ENCODE measurements around the gene TMEM45B. TPM values are rescaled to one million over a fixed set of nuclear protein-coding genes. Genes with fewer than 3 reads are reported as not detected.
A peak's percentile ranks its signal among the peaks of the same experiment; 100 is the strongest.

Gene TMEM45B
- total and polyA plus RNA-seq, 2 experiments from 2014 or later = 97.2 to 114 TPM

GRCh38 chr11:129853518-129854231 lies 38.0 kb downstream of the TMEM45B start:
- Histone ChIP-seq H4K20me1 (ENCODE audit: insufficient read depth, poor library complexity, severe bottlenecking) (no peaks in the 10 kb centered on the region), H3K4me3 (no peak overlapping the region), H3K4me2 (peak overlapping the region; percentile 41), H3K79me2 (no peaks in the 10 kb centered on the region), H3K27me3 (no peaks in the 10 kb centered on the region), H3K27ac (peak overlapping the region; percentile 88), H3K9me3 (ENCODE audit: low read depth) (no peaks in the 10 kb centered on the region), H2AFZ (no peak overlapping the region), H3K9me2 (replicated peaks; ENCODE audit: insufficient read depth) (no peaks in the 10 kb centered on the region), H3K36me3 (replicated peaks; ENCODE audit: insufficient read depth, low read depth) (no peaks in the 10 kb centered on the region), H3K4me1 (ENCODE audit: insufficient read depth) (peaks cover 12% of the 10 kb centered on the region)
- TF ChIP-seq EZH2 (IDR thresholded peaks at IDR 0.05; ENCODE audit: borderline replicate concordance) (no peak), CTCF (IDR thresholded peaks at IDR 0.05; ENCODE audit: poor library complexity) (no peak), EZH2phosphoT487 (IDR thresholded peaks at IDR 0.05; ENCODE audit: low read depth, severe bottlenecking, unreplicated experiment) (no peak)
- WGBS (ENCODE audit: low lambda C conversion rate, missing lambda C conversion rate) = 23% methylated on average over 10 of the region's 10 CpGs
- DNase-seq (ENCODE audit: low spot score) = peak; percentile 89

- H3K4me2 ChIP-seq = peak overlapping the region; percentile 41
- TF ChIP-seq EZH2 (IDR thresholded peaks at IDR 0.05; ENCODE audit: borderline replicate concordance) = no peak
- TF ChIP-seq EZH2phosphoT487 (IDR thresholded peaks at IDR 0.05; ENCODE audit: low read depth, severe bottlenecking, unreplicated experiment) = no peak
- no peak for TF ChIP-seq CTCF (IDR thresholded peaks at IDR 0.05; ENCODE audit: poor library complexity)
- no peaks in the 10 kb centered on the region for H3K9me3 ChIP-seq (ENCODE audit: low read depth)
- no peaks in the 10 kb centered on the region for H3K9me2 ChIP-seq (replicated peaks; ENCODE audit: insufficient read depth)
- H3K4me1 ChIP-seq (ENCODE audit: insufficient read depth) = peaks cover 12% of the 10 kb centered on the region
- H3K4me3 ChIP-seq = no peak overlapping the region
- H3K27ac ChIP-seq = peak overlapping the region; percentile 81
- H3K27me3 ChIP-seq = no peaks in the 10 kb centered on the region
- DNase-seq (ENCODE audit: low spot score) = no peak
- no peaks in the 10 kb centered on the region for H3K79me2 ChIP-seq
- no peak overlapping the region for H2AFZ ChIP-seq
- H4K20me1 ChIP-seq (ENCODE audit: insufficient read depth, poor library complexity, severe bottlenecking) = no peaks in the 10 kb centered on the region
- H3K36me3 ChIP-seq (replicated peaks; ENCODE audit: insufficient read depth, low read depth) = no peaks in the 10 kb centered on the region
- 88% methylated on average over 7 of the region's 7 CpGs for WGBS (ENCODE audit: low lambda C conversion rate, missing lambda C conversion rate)
These were observed 38.7 kb downstream of the TMEM45B start for GRCh38 chr11:129854232-129854805.

GRCh38 chr11:129855086-129855485 lies 39.4 kb downstream of the TMEM45B start:
- H3K79me2 ChIP-seq = no peaks in the 10 kb centered on the region
- no peaks in the 10 kb centered on the region for H3K9me2 ChIP-seq (replicated peaks; ENCODE audit: insufficient read depth)
- H3K4me2 ChIP-seq = no peak overlapping the region
- no peaks in the 10 kb centered on the region for H3K27me3 ChIP-seq
- no peaks in the 10 kb centered on the region for H3K36me3 ChIP-seq (replicated peaks; ENCODE audit: insufficient read depth, low read depth)
- H3K27ac ChIP-seq = peak overlapping the region; percentile 81
- peaks cover 12% of the 10 kb centered on the region for H3K4me1 ChIP-seq (ENCODE audit: insufficient read depth)
- H3K4me3 ChIP-seq = no peak overlapping the region
- no peak for DNase-seq (ENCODE audit: low spot score)
- no peaks in the 10 kb centered on the region for H3K9me3 ChIP-seq (ENCODE audit: low read depth)
- TF ChIP-seq CTCF (IDR thresholded peaks at IDR 0.05; ENCODE audit: poor library complexity) (no peak), EZH2phosphoT487 (IDR thresholded peaks at IDR 0.05; ENCODE audit: low read depth, severe bottlenecking, unreplicated experiment) (no peak), EZH2 (IDR thresholded peaks at IDR 0.05; ENCODE audit: borderline replicate concordance) (no peak)
- 86% methylated on average over 11 of the region's 11 CpGs for WGBS (ENCODE audit: low lambda C conversion rate, missing lambda C conversion rate)
- H2AFZ ChIP-seq = no peak overlapping the region
- H4K20me1 ChIP-seq (ENCODE audit: insufficient read depth, poor library complexity, severe bottlenecking) = no peaks in the 10 kb centered on the region

All from hepatocyte (in vitro differentiated cells).